GM12878 (cell line): ENCODE data around the gene FKBP9.

ENCODE experiments used
- CREM ChIP-seq: IDR thresholded peaks from 2 replicates; pipeline ENCODE4 v1.6.1; 2014; ENCODE audit warnings: antibody characterized with exemption, low read depth
- TAF1 ChIP-seq: IDR thresholded peaks from 2 replicates; pipeline ENCODE4 v1.6.1; 2011; ENCODE audit warnings: mild to moderate bottlenecking, low read depth, low read length, borderline replicate concordance
- YY1 ChIP-seq: IDR thresholded peaks from 2 replicates; pipeline ENCODE4 v1.6.1; 2011; ENCODE audit warnings: low read depth, mild to moderate bottlenecking, low read length
- TF ChIP-seq, protein P1 (sequence below): IDR thresholded peaks from 2 replicates; pipeline ENCODE4 v1.6.1; 2012; ENCODE audit warnings: low read depth, low read length, improper control_type of control experiment
- TF ChIP-seq, protein P2 (sequence below): IDR thresholded peaks from 2 replicates; pipeline ENCODE4 v1.6.1; 2012; ENCODE audit warnings: mild to moderate bottlenecking, low read depth, low read length
- TF ChIP-seq, protein P3 (sequence below): IDR thresholded peaks from 2 replicates; pipeline ENCODE4 v1.6.1; 2011; ENCODE audit warnings: mild to moderate bottlenecking, low read depth, low read length, moderate library complexity; ENCODE audit not compliant: insufficient replicate concordance
- TF ChIP-seq, protein P4 (sequence below), 3 experiments: IDR thresholded peaks in 2 of 3; conservative IDR thresholded peaks in 1 of 3; 2 replicates each; pipeline ENCODE4 v1.5.1; 2011; ENCODE audit warnings: low read depth in 3 of 3, low read length in 3 of 3, mild to moderate bottlenecking in 3 of 3, control low read depth in 2 of 3, moderate library complexity in 2 of 3, inconsistent platforms in 1 of 3, mixed read lengths in 1 of 3; ENCODE audit not compliant: control insufficient read depth in 2 of 3, insufficient read depth in 1 of 3; ENCODE audit errors: extremely low read depth in 1 of 3

DNA sequence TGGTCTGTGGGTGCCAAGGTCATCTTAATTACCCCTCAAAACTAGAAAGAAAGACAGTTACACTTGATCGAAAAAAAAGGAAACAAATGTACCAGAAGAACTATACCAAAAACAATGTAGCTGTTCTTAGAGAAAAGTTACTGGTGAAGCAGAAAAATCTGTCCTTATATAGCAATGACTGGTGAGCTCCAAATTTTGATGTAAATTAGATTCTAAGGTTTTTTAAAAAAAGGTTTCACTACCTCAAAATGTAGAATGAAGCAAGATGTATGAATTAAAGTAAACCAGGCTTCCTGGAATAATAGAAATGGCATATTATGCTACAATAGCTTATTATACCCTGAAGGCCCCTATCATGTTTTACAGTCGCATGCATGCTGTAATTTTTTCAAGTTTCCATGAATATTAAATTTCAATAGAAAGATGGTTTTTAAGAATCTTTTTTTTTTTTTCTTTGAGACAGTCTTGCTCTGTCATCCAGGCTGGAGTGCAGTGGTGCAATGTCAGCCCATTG lies 28.4 kb upstream of the FKBP9 start:
- TF ChIP-seq, protein P1, sequence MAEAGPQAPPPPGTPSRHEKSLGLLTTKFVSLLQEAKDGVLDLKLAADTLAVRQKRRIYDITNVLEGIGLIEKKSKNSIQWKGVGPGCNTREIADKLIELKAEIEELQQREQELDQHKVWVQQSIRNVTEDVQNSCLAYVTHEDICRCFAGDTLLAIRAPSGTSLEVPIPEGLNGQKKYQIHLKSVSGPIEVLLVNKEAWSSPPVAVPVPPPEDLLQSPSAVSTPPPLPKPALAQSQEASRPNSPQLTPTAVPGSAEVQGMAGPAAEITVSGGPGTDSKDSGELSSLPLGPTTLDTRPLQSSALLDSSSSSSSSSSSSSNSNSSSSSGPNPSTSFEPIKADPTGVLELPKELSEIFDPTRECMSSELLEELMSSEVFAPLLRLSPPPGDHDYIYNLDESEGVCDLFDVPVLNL: no peak
- no peak for TF ChIP-seq YY1
- no peak for TF ChIP-seq CREM
- TF ChIP-seq, protein P2, sequence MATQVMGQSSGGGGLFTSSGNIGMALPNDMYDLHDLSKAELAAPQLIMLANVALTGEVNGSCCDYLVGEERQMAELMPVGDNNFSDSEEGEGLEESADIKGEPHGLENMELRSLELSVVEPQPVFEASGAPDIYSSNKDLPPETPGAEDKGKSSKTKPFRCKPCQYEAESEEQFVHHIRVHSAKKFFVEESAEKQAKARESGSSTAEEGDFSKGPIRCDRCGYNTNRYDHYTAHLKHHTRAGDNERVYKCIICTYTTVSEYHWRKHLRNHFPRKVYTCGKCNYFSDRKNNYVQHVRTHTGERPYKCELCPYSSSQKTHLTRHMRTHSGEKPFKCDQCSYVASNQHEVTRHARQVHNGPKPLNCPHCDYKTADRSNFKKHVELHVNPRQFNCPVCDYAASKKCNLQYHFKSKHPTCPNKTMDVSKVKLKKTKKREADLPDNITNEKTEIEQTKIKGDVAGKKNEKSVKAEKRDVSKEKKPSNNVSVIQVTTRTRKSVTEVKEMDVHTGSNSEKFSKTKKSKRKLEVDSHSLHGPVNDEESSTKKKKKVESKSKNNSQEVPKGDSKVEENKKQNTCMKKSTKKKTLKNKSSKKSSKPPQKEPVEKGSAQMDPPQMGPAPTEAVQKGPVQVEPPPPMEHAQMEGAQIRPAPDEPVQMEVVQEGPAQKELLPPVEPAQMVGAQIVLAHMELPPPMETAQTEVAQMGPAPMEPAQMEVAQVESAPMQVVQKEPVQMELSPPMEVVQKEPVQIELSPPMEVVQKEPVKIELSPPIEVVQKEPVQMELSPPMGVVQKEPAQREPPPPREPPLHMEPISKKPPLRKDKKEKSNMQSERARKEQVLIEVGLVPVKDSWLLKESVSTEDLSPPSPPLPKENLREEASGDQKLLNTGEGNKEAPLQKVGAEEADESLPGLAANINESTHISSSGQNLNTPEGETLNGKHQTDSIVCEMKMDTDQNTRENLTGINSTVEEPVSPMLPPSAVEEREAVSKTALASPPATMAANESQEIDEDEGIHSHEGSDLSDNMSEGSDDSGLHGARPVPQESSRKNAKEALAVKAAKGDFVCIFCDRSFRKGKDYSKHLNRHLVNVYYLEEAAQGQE: no peak
- TF ChIP-seq, protein P3, sequence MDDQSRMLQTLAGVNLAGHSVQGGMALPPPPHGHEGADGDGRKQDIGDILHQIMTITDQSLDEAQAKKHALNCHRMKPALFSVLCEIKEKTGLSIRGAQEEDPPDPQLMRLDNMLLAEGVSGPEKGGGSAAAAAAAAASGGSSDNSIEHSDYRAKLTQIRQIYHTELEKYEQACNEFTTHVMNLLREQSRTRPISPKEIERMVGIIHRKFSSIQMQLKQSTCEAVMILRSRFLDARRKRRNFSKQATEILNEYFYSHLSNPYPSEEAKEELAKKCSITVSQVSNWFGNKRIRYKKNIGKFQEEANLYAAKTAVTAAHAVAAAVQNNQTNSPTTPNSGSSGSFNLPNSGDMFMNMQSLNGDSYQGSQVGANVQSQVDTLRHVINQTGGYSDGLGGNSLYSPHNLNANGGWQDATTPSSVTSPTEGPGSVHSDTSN: no peak
- no peak for TF ChIP-seq TAF1
- TF ChIP-seq, protein P4, sequence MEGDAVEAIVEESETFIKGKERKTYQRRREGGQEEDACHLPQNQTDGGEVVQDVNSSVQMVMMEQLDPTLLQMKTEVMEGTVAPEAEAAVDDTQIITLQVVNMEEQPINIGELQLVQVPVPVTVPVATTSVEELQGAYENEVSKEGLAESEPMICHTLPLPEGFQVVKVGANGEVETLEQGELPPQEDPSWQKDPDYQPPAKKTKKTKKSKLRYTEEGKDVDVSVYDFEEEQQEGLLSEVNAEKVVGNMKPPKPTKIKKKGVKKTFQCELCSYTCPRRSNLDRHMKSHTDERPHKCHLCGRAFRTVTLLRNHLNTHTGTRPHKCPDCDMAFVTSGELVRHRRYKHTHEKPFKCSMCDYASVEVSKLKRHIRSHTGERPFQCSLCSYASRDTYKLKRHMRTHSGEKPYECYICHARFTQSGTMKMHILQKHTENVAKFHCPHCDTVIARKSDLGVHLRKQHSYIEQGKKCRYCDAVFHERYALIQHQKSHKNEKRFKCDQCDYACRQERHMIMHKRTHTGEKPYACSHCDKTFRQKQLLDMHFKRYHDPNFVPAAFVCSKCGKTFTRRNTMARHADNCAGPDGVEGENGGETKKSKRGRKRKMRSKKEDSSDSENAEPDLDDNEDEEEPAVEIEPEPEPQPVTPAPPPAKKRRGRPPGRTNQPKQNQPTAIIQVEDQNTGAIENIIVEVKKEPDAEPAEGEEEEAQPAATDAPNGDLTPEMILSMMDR (IDR thresholded peaks at IDR 0.05 in 2 of 3, conservative IDR thresholded peaks at IDR 0.05 in 1 of 3; ENCODE audit: control insufficient read depth in 2 of 3, extremely low read depth in 1 of 3, insufficient read depth in 1 of 3, low read depth in 3 of 3, low read length in 3 of 3): no peak
